SHP77 treated with DMSO at 0.1 percent for 48 hours (cell line): ENCODE measurements around the gene NEO1.
"Not testable (repeated sequence)": the region's sequence is repeated elsewhere in the genome, so short reads cannot be mapped to it uniquely, and the experiment has no call there.

Experiments used
- DNase-seq: peaks from one replicate; lab custom pipeline; 2025; lab: John Stamatoyannopoulos, UW

The NEO1 gene

GRCh38 chr15:73142802-73143762, 90.8 kb downstream of the NEO1 start:
- DNase-seq: no peak

- no peak for DNase-seq
Observed at GRCh38 chr15:73143763-73144155, 91.5 kb downstream of the NEO1 start.

GRCh38 chr15:73146419-73146818, 94.2 kb downstream of the NEO1 start:
- DNase-seq: no peak

GRCh38 chr15:73150831-73151230, 98.6 kb downstream of the NEO1 start:
- DNase-seq: no peak

- DNase-seq: no peak
Observed at GRCh38 chr15:73153024-73153423, 100.8 kb downstream of the NEO1 start.

- DNase-seq: no peak
Observed at GRCh38 chr15:73153447-73153846, 101.2 kb downstream of the NEO1 start.

- DNase-seq: no peak
Observed at GRCh38 chr15:73156431-73157191, 104.3 kb downstream of the NEO1 start.

GRCh38 chr15:73161546-73161945, 109.3 kb downstream of the NEO1 start:
- DNase-seq: no peak

GRCh38 chr15:73165435-73165834, 113.2 kb downstream of the NEO1 start:
- no peak for DNase-seq

- no peak for DNase-seq
Observed at GRCh38 chr15:73165844-73166243, 113.6 kb downstream of the NEO1 start.

GRCh38 chr15:73166711-73167110, 114.4 kb downstream of the NEO1 start:
- DNase-seq: not testable (repeated sequence)

- no peak for DNase-seq
Observed at GRCh38 chr15:73168487-73168886, 116.2 kb downstream of the NEO1 start.

GRCh38 chr15:73171711-73172110, 119.4 kb downstream of the NEO1 start:
- no peak for DNase-seq

- DNase-seq: no peak
Observed at GRCh38 chr15:73172508-73172907, 120.2 kb downstream of the NEO1 start.

GRCh38 chr15:73174171-73174570, 121.9 kb downstream of the NEO1 start:
- DNase-seq: no peak

- DNase-seq: no peak
Observed at GRCh38 chr15:73175382-73175781, 123.1 kb downstream of the NEO1 start.

- no peak for DNase-seq
Observed at GRCh38 chr15:73176598-73176997, 124.3 kb downstream of the NEO1 start.

GRCh38 chr15:73183071-73183470, 130.8 kb downstream of the NEO1 start:
- DNase-seq: no peak

- DNase-seq: no peak
Observed at GRCh38 chr15:73190189-73190601, 137.9 kb downstream of the NEO1 start.

- DNase-seq: no peak
Observed at GRCh38 chr15:73195166-73195565, 142.9 kb downstream of the NEO1 start.

- no peak for DNase-seq
Observed at GRCh38 chr15:73196113-73196512, 143.8 kb downstream of the NEO1 start.

- DNase-seq: no peak
Observed at GRCh38 chr15:73200339-73200738, 148.1 kb downstream of the NEO1 start.

- DNase-seq: no peak
Observed at GRCh38 chr15:73210630-73211029, 158.4 kb downstream of the NEO1 start.
